Parathyroid adenoma (tissue), 2 donors: ENCODE data around the gene GAL3ST3.

Experiments used
- H2AFZ ChIP-seq: fragments of 300-600 bp; sonication (generic); one replicate; pipeline ENCODE4 v1.7.0; 2017; ENCODE audit warnings: antibody characterized with exemption, mild to moderate bottlenecking
- H3K27ac ChIP-seq: fragments of 300-600 bp; sonication (generic); one replicate; pipeline ENCODE4 v1.7.0; 2017
- H3K27me3 ChIP-seq: fragments of 300-600 bp; sonication (generic); one replicate; pipeline ENCODE4 v1.7.0; 2017; ENCODE audit warnings: low read length; ENCODE audit not compliant: control insufficient read depth, insufficient read depth
- H3K36me3 ChIP-seq: fragments of 300-600 bp; sonication (generic); one replicate; pipeline ENCODE4 v1.7.0; 2017; ENCODE audit warnings: low read length; ENCODE audit not compliant: control insufficient read depth, insufficient read depth
- H3K4me1 ChIP-seq: fragments of 300-600 bp; sonication (generic); one replicate; pipeline ENCODE4 v1.7.0; 2017; ENCODE audit warnings: control low read depth
- H3K4me2 ChIP-seq: fragments of 300-600 bp; sonication (generic); one replicate; pipeline ENCODE4 v1.7.0; 2017; ENCODE audit warnings: low read length
- H3K4me3 ChIP-seq: fragments of 300-600 bp; sonication (generic); one replicate; pipeline ENCODE4 v1.7.0; 2017; ENCODE audit warnings: low read depth, low read length
- H3K79me2 ChIP-seq: fragments of 300-600 bp; sonication (generic); one replicate; pipeline ENCODE4 v1.7.0; 2017; ENCODE audit warnings: control low read depth
- H3K9ac ChIP-seq: fragments of 300-600 bp; sonication (generic); one replicate; pipeline ENCODE4 v1.7.0; 2017; ENCODE audit warnings: mild to moderate bottlenecking
- H3K9me3 ChIP-seq: fragments of 300-600 bp; sonication (generic); one replicate; pipeline ENCODE4 v1.7.0; 2017; ENCODE audit warnings: low read length; ENCODE audit not compliant: control insufficient read depth
- CTCF ChIP-seq: fragments of 300-600 bp; sonication (generic); IDR thresholded peaks from one replicate; pipeline ENCODE4 v1.7.0; 2017; ENCODE audit warnings: antibody characterized with exemption, mild to moderate bottlenecking
- donor health status: primary hyperparathyroidism.

GAL3ST3 gene

GRCh38 chr11:66069715-66070603 lies 21.0 kb upstream of the GAL3ST3 start, which contains the start of gene PACS1:
TSS of gene PACS1 (plus strand) at chr11:66070272. CDS start at chr11:66070487, 215 bp downstream.
- Histone ChIP-seq H3K27ac (peak within 1 kb of the TSS; percentile 75), H3K4me2 (peak within 1 kb of the TSS; percentile 62), H2AFZ (peak within 1 kb of the TSS; percentile 74), H3K27me3 (no peaks in the 10 kb centered on the region), H3K4me3 (peak within 1 kb of the TSS; percentile 51), H3K79me2 (no peaks in the 10 kb centered on the region), H3K9me3 (no peaks in the 10 kb centered on the region), H3K36me3 (no peaks in the 10 kb centered on the region), H3K4me1 (peaks cover 6% of the 10 kb centered on the region), H3K9ac (peak within 1 kb of the TSS; percentile 53)
- TF ChIP-seq CTCF = no peak

GRCh38 chr11:66068923-66069714 lies 20.2 kb upstream of the GAL3ST3 start:
- TF ChIP-seq CTCF = no peak
- peak overlapping the region; percentile 47 for H3K4me3 ChIP-seq
- no peaks in the 10 kb centered on the region for H3K36me3 ChIP-seq
- peak overlapping the region; percentile 75 for H3K27ac ChIP-seq
- no peaks in the 10 kb centered on the region for H3K79me2 ChIP-seq
- peak overlapping the region; percentile 66 for H2AFZ ChIP-seq
- H3K9ac ChIP-seq = no peak overlapping the region
- H3K4me2 ChIP-seq = peak overlapping the region; percentile 62
- no peaks in the 10 kb centered on the region for H3K9me3 ChIP-seq
- H3K4me1 ChIP-seq = peaks cover 6% of the 10 kb centered on the region
- no peaks in the 10 kb centered on the region for H3K27me3 ChIP-seq

DNA sequence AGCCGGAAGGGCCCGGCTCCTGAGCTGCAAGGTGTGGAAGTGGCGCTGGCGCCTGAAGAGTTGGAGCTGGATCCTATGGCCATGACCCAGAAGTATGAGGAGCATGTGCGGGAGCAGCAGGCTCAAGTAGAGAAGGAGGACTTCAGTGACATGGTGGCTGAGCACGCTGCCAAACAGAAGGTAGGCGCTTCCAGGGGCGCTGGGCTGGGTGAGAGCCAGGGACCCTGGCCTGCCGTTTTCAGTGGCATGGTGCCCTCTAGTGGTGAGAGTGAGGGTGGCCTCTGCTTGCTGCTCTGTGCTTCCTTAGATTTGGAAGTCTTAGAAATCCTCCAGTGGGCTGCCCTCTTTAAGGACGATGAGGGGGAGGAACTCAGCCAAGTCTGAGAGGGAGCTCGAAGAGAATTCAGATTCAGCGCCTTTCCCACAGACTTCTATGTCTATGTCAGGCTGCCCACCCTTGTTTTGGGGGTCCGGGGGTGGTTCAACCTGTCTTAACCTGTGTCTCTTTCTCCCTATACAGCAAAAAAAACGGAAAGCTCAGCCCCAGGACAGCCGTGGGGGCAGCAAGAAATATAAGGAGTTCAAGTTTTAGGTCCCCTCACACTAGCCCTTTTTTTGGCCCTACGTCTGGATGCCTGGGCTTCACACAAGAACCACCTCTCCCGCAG lies 19.3 kb upstream of the GAL3ST3 start:
- no peaks in the 10 kb centered on the region for H3K79me2 ChIP-seq
- H3K27me3 ChIP-seq = no peaks in the 10 kb centered on the region
- TF ChIP-seq CTCF = peak; percentile 79
- H3K9me3 ChIP-seq = no peaks in the 10 kb centered on the region
- H2AFZ ChIP-seq = no peak overlapping the region
- no peaks in the 10 kb centered on the region for H3K36me3 ChIP-seq
- H3K9ac ChIP-seq = no peak overlapping the region
- peaks cover 6% of the 10 kb centered on the region for H3K4me1 ChIP-seq
- no peak overlapping the region for H3K4me3 ChIP-seq
- peak overlapping the region; percentile 75 for H3K27ac ChIP-seq
- H3K4me2 ChIP-seq = no peak overlapping the region

DNA sequence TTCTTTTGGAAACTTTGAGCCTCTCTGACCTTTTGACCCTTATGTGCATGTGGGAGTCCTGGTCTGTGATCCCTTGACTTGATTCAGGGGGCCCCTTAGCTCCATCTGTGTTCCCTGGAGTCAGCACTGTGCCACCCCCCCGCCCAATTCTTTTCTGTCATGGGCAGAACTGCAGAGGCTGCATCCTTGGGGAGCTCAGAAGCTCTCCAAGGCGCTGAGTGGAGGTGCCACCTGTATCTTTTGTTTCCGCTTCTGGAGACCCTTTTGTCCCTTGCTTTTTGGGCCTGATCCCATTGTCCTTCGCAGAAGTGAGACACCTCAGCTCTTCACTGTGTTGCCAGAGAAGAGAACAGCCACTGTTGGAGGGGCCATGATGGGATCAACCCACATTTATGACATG lies 18.7 kb upstream of the GAL3ST3 start:
- H3K9ac ChIP-seq = no peak overlapping the region
- H3K36me3 ChIP-seq = no peaks in the 10 kb centered on the region
- H3K79me2 ChIP-seq = no peaks in the 10 kb centered on the region
- H2AFZ ChIP-seq = no peak overlapping the region
- no peaks in the 10 kb centered on the region for H3K27me3 ChIP-seq
- H3K9me3 ChIP-seq = no peaks in the 10 kb centered on the region
- H3K4me3 ChIP-seq = no peak overlapping the region
- H3K4me1 ChIP-seq = peaks cover 6% of the 10 kb centered on the region
- H3K4me2 ChIP-seq = no peak overlapping the region
- no peak overlapping the region for H3K27ac ChIP-seq
- TF ChIP-seq CTCF = no peak
